HG02678 (cell line): ENCODE measurements around the gene CCDC92.
"Not testable (repeated sequence)": the region's sequence is repeated elsewhere in the genome, so short reads cannot be mapped to it uniquely, and the experiment has no call there.

ENCODE experiments used
- ATAC-seq: cut with Tn5 transposase; IDR thresholded peaks from one replicate; pipeline ENCODE4 v1.9.1; 2021; ENCODE audit warnings: mild to moderate bottlenecking, moderate library complexity; ENCODE audit not compliant: unreplicated experiment

CCDC92 gene

DNA sequence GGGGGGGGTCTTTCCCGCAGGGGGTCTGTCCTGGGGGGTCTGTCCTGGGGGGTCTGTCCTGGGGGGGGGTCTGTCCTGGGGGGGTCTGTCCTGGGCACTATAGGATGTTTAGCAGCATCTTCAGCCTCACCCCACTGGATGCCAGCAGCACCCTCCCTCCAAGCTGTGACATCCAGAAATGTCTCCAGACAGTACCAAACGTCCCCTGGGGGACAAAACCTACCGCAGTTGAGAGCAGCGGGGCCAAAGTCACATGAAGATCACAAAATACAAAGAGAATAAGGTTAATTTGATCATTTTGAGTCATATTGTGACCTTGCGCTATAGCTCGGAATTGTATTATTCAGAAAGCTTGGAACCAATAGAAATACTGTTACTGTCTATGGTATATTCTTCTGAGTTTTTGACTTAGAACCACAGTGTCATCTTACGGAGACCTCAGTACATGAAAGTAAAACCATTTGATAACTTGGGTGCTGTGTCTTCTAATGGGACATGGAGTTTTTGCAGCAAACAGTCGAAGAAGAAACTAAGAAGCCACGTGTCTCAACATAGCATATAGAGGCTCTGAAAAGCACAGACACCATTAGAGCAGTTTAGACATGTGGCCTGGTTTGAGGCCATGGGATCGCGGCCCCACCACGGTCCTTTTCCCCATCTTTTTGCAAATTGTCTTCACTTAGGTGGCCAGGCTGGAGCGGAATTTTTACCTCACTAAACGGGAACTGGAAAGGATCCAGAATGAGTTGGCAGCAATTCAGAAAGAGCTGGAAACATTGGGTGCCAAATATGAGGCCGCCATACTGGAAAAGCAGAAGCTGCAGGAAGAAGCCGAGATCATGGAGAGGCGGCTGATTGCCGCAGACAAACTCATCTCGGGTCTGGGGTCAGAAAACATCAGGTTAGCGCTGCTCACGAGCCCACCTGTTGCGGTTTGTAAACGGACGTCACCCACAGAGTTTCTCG is 59.9 kb downstream of the CCDC92 start:
- ATAC-seq, result no peak

DNA sequence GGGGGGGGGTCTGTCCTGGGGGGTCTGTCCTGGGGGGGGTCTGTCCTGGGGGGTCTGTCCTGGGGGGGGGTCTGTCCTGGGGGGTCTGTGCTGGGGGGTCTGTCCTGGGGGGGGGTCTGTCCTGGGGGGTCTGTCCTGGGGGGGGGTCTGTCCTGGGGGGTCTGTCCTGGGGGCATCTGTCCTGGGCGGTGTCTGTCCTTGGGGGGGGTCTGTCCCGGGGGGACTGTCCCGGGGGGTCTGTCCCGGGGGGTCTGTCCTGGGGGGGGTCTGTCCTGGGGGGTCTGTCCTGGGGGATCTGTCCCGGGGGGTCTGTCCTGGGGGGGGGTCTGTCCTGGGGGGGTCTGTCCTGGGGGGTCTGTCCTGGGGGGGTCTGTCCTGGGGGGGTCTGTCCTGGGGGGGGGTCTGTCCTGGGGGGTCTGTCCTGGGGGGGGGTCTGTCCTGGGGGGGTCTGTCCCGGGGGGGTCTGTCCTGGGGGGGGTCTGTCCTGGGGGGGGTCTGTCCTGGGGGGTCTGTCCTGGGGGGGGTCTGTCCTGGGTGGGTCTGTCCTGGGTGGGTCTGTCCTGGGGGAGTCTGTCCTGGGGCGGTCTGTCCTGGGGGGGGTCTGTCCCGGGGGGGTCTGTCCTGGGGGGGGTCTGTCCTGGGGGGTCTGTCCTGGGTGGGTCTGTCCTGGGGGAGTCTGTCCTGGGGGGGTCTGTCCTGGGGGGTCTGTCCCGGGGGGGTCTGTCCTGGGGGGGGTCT is 60.8 kb downstream of the CCDC92 start:
- ATAC-seq, result not testable (repeated sequence)

DNA sequence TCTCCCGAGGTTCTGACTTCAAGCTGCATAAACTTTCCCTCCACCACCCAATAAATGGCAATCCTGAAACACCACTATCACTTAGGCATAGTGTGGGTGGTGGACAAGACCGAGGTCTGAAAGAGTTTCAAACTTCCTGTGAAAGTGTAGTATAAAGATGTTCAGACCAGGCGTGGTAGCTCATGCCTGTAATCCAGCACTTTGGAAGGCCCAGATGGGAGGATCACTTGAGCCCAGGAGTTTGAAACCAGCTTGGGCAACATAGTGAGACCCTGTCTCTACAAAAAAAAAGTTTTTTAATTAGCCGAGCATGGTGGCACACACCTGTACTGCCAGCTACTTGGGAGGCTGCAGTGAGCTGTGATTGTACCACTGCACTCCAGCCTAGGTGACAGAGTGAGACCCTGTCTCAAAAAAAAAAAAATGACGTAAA is 61.9 kb downstream of the CCDC92 start:
- no peak for ATAC-seq

GRCh38 chr12:123910057-123910456 is 62.6 kb downstream of the CCDC92 start:
- no peak for ATAC-seq

GRCh38 chr12:123908884-123909725 is 63.5 kb downstream of the CCDC92 start:
- ATAC-seq, result no peak

DNA sequence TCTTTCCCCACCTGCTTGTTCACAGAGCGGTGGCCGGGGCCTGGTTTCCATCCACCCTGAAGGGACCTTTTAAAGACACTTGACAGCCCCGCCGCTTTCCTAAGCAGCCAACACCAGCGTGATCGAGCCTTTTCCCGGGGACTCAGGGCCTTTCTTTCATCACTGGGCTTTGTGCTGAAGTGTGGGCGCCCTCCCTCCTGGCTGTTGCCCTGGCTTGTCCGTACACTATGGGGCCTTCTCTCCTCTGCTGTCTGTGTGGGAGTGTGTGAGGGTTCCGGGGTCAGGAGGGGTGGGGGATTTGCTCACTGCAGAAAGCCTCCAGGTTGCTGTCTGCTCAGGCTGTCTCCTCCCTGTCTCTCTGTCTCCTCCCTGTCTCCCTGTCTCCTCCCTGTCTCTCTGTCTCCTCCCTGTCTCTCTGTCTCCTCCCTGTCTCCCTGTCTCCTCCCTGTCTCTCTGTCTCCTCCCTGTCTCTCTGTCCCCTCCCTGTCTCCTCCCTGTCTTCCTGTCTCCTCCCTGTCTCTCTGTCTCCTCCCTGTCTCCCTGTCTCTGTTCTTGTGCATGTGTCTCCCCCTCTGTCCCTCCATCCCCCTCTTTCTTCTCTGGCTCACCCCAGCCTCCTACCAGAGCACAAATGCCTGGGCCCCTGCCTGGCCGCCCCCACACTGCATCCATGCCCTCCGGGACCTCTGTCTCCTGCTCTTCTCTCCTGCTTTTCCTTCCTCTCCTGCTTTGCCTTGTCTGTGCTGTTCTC is 64.7 kb downstream of the CCDC92 start:
- ATAC-seq, result no peak

DNA sequence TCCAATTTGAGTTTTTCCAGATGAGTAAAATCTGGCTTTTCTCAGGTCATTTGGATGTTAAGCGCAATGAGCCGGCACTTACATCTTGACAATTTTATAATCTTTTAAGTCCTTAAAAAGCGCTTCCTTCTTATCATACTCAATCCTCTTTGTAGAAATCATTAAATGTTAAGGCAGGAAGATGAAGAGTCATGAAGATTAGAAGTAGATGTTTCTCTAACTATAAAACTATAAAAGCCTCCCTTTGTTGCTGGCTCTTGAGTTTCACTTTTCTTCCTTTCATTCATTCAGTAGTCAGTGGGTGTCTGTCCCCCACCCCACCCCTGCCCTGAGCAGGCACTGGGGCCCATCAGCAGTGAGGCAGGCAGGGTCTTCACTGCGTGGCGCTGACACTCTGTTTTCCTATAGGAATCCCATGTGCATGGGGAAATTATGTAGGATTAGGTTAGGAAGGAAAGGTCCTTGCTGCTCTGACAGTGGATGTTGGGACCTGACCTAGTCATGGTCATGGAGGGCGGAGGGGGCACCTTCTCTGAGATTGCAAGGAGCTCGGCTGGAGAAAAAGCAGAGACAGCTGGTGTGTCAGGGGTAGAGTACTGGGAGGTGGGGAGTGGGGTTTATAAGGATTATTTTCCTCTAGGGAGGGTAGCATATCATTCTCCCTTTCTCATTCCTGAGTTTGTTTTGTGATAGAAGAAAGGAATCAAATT is 65.8 kb downstream of the CCDC92 start:
- no peak for ATAC-seq

GRCh38 chr12:123905319-123905925 is 67.2 kb downstream of the CCDC92 start:
- no peak for ATAC-seq

DNA sequence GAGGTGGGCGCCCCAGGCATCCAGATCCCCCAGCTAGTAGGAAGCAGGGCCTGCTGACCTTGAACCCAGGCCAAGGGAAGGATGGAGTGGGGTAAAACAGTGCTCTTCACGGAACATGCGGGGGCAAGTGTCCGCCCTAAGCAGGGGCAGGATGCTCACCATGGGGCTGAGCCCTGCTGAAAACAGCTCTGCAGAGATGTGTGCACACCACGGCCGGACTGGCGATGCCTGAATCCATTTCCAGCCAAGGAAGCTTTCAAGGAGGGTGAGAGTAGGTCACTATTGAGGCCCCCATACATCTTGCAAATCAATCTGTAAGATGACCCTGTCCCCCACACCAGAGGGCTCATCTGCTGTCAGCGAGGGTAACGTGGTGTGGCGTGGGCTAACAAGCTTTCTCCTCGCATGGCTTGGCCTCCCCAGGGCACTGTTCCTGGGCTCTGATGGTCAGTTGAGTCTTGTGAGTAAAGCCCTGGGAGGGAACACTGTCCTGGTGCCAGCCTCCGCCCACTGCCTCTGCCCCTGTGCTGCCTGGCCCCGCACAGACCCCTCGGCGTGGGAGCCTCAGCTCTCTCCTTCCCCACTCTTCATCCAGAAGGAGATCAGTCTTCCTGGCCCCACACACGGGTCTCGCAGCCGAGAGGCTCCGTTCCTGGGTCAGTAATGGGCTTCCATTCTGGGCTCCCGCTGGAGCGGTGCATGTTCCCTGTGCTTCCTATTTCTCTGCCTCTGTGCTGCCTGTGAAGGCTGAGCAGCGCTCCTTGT is 69.1 kb downstream of the CCDC92 start:
- ATAC-seq, result no peak

GRCh38 chr12:123902821-123903220 is 69.8 kb downstream of the CCDC92 start:
- no peak for ATAC-seq

- ATAC-seq, result no peak
Observed at GRCh38 chr12:123900871-123901376, 71.7 kb downstream of the CCDC92 start.

DNA sequence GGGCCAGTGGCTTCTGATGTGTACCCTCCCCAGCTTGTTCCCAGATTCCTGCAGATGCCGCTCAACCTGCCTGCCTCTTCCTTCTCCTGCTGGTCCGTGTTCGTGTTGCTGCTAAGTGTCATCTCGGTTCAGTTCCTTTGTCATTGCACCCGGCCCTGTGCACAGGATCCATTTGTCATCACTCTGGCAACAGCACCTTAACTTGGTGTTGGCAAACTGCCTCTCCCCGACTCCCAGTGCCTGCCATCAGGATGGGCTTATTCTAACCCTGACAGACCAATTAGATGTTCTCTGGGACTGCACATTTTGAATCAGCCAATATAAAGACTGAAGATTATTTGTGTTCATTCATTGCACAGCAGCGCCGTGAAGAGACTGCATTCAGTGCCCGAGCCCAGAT is 73.3 kb downstream of the CCDC92 start:
- ATAC-seq, result no peak

- ATAC-seq, result no peak
Observed at GRCh38 chr12:123898673-123899072, 74.0 kb downstream of the CCDC92 start.

DNA sequence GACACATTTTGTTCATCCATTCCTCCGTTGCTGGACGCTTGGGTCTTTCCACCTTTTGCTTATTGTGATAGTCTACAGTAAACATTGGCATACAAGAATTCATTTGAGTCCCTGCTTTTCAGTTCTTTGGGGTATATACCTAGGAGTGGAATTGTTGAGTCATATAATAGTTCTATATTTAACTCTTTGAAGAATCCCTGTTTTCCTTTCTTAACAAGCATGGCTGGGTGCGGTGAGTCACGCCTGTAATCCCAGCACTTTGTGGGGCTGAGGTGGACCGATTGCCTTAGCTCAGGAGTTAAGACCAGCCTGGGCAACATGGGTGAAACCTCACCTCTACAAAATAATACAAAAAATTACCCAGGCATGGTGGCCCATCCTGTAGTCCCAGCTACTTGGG is 75.4 kb downstream of the CCDC92 start:
- ATAC-seq, result no peak

GRCh38 chr12:123896767-123897166 is 75.9 kb downstream of the CCDC92 start:
- no peak for ATAC-seq

- no peak for ATAC-seq
Observed at GRCh38 chr12:123895451-123895850, 77.2 kb downstream of the CCDC92 start.

DNA sequence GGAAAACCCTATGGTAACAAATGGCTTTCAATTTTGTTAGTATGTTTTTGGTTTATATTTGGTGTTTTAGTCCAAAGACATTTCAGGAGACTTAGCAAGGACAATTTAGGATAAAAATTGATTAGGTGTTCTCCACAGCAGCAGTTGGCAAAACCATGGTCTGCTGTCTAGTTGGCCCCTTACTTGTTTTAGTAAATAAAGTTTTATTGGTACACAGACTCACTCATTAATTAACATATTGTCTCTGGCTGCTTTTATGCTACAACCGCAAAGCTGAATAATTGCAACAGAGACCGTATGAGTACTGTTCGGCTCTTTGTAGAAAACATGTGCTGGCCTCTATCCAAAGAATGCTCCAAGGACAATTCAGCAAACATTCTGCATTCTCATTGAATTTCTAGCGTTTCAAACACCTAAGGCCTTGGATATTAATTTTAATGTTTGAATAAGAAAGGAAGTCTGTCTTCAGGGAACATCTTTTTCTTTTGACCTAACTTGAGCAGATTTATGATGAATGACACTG is 77.7 kb downstream of the CCDC92 start:
- no peak for ATAC-seq

- no peak for ATAC-seq
Observed at GRCh38 chr12:123893276-123893675, 79.4 kb downstream of the CCDC92 start.
